Breast epithelium (tissue), 3 donors: Measurements from ENCODE around the gene HMX3.

Experiments
- POLR2A ChIP-seq: fragments of 450-650 bp; IDR thresholded peaks from one replicate; pipeline ENCODE4 v1.6.1; 2016; ENCODE audit warnings: antibody characterized with exemption, mild to moderate bottlenecking, moderate library complexity
- POLR2AphosphoS5 ChIP-seq, 3 donors: sonication (generic); formaldehyde crosslinking; IDR thresholded peaks; one replicate each; pipeline ENCODE4 v1.6.1; 2017; ENCODE audit warnings: antibody characterized with exemption in 3 of 3
- TF ChIP-seq, protein P1 (sequence below), 3 donors: fragments of 450-650 bp; IDR thresholded peaks; one replicate each; pipeline ENCODE4 v1.5.1; 2016 to 2017; ENCODE audit warnings: antibody characterized with exemption in 3 of 3, mild to moderate bottlenecking in 3 of 3, moderate library complexity in 3 of 3

DNA sequence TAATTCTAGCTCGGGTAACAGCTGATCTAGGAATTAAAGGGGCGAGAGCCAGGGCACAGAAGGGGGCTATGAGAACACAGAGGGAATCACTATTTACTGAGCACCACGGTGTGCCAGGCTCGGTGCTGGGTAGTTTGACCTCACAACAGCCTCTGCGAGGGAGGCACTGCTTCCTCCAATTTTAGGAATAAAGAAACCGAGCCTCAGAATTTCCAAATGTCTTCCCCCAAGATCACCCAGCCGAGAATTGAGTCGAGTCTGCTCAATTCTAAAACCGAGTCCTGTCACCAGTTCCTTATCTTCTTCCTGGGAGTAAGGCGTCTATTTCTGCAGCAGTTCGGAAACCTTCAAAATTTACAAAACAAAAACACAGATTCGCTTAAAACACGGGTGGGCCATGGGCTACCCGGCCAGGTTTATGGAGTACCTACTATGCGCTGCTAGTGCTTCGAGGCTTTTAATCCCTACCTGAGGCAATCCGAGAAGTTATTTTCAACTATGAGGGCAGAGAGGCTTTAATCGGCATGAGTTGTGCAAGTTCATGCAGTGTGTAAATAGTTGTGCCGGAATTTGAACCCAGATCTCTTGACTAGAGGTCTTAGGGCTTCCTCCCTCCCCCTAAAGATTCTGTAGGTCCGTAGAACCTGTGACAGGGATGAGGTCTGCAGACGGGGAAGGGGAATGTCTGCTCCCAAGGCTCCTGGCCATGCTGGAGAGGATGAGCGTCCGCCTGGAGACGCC lies 11.3 kb downstream of the HMX3 start:
- TF ChIP-seq, protein P1, sequence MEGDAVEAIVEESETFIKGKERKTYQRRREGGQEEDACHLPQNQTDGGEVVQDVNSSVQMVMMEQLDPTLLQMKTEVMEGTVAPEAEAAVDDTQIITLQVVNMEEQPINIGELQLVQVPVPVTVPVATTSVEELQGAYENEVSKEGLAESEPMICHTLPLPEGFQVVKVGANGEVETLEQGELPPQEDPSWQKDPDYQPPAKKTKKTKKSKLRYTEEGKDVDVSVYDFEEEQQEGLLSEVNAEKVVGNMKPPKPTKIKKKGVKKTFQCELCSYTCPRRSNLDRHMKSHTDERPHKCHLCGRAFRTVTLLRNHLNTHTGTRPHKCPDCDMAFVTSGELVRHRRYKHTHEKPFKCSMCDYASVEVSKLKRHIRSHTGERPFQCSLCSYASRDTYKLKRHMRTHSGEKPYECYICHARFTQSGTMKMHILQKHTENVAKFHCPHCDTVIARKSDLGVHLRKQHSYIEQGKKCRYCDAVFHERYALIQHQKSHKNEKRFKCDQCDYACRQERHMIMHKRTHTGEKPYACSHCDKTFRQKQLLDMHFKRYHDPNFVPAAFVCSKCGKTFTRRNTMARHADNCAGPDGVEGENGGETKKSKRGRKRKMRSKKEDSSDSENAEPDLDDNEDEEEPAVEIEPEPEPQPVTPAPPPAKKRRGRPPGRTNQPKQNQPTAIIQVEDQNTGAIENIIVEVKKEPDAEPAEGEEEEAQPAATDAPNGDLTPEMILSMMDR (IDR thresholded peaks at IDR 0.05), result no peak
- TF ChIP-seq POLR2A (no peak), POLR2AphosphoS5 (IDR thresholded peaks at IDR 0.05) (no peak)
